Measurements from ENCODE around the gene CFAP69.

The CFAP69 gene

GRCh38 chr7:90320801-90321494 lies 76.0 kb downstream of the CFAP69 start, which contains the start of gene FAM237B:
Gene FAM237B (minus strand): TSS chr7:90321304. CDS start chr7:90319748, 1,556 bp downstream.
- no peak for TF ChIP-seq CREB1 (IDR thresholded peaks at IDR 0.05; ENCODE audit: low read depth)
- no peak for TF ChIP-seq NFIC (IDR thresholded peaks at IDR 0.05)
- no peak for TF ChIP-seq FOXM1 (IDR thresholded peaks at IDR 0.05; ENCODE audit: borderline replicate concordance, low read depth)
- TF ChIP-seq CEBPB (IDR thresholded peaks at IDR 0.05) = no peak
- TF ChIP-seq USF1 (IDR thresholded peaks at IDR 0.05) = no peak
- TF ChIP-seq TEAD4 (IDR thresholded peaks at IDR 0.05) = no peak
- TF ChIP-seq MAX (IDR thresholded peaks at IDR 0.05) = no peak; the same call in 1 of the 2 replicates
- TF ChIP-seq ZBTB7A (IDR thresholded peaks at IDR 0.05; ENCODE audit: low read depth) = no peak
- no peak for TF ChIP-seq EGR1 (IDR thresholded peaks at IDR 0.05)
- TF ChIP-seq TCF12 (IDR thresholded peaks at IDR 0.05; ENCODE audit: low read depth) = no peak
- TF ChIP-seq EP300 (IDR thresholded peaks at IDR 0.05; ENCODE audit: borderline replicate concordance) = no peak

- TF ChIP-seq CEBPB (IDR thresholded peaks at IDR 0.05) (no peak), FOXM1 (IDR thresholded peaks at IDR 0.05; ENCODE audit: borderline replicate concordance, low read depth) (no peak), TAF1 (IDR thresholded peaks at IDR 0.05; ENCODE audit: low read depth) (no peak), MAX (IDR thresholded peaks at IDR 0.05) (no peak), EP300 (IDR thresholded peaks at IDR 0.05; ENCODE audit: borderline replicate concordance) (no peak), REST (IDR thresholded peaks at IDR 0.05; ENCODE audit: low read depth) (no peak), TCF12 (IDR thresholded peaks at IDR 0.05; ENCODE audit: low read depth) (no peak), NFIC (IDR thresholded peaks at IDR 0.05) (no peak), TEAD4 (IDR thresholded peaks at IDR 0.05) (no peak), EGR1 (IDR thresholded peaks at IDR 0.05) (no peak), USF1 (IDR thresholded peaks at IDR 0.05) (no peak)
Measured at GRCh38 chr7:90322837-90323236, 77.9 kb downstream of the CFAP69 start.

GRCh38 chr7:90326500-90326899 lies 81.5 kb downstream of the CFAP69 start:
- no peak for TF ChIP-seq TCF12 (IDR thresholded peaks at IDR 0.05; ENCODE audit: low read depth)
- TF ChIP-seq CEBPB (IDR thresholded peaks at IDR 0.05) = no peak
- TF ChIP-seq FOXM1 (IDR thresholded peaks at IDR 0.05; ENCODE audit: borderline replicate concordance, low read depth) = no peak
- TF ChIP-seq EP300 (IDR thresholded peaks at IDR 0.05; ENCODE audit: borderline replicate concordance) = no peak
- TF ChIP-seq YY1 (IDR thresholded peaks at IDR 0.05; ENCODE audit: low read depth) = no peak
- no peak for TF ChIP-seq ZBTB7A (IDR thresholded peaks at IDR 0.05; ENCODE audit: low read depth)
- TF ChIP-seq TAF1 (IDR thresholded peaks at IDR 0.05; ENCODE audit: low read depth) = no peak
- TF ChIP-seq USF1 (IDR thresholded peaks at IDR 0.05) = no peak
- no peak for TF ChIP-seq MAX (IDR thresholded peaks at IDR 0.05)

- TF ChIP-seq TAF1 (IDR thresholded peaks at IDR 0.05; ENCODE audit: low read depth) (no peak), RAD21 (IDR thresholded peaks at IDR 0.05; ENCODE audit: low read depth) (no peak), REST (IDR thresholded peaks at IDR 0.05; ENCODE audit: low read depth) (no peak), TCF12 (IDR thresholded peaks at IDR 0.05; ENCODE audit: low read depth) (no peak), CEBPB (IDR thresholded peaks at IDR 0.05) (no peak), CREB1 (IDR thresholded peaks at IDR 0.05; ENCODE audit: low read depth) (no peak), ZBTB7A (IDR thresholded peaks at IDR 0.05; ENCODE audit: low read depth) (no peak)
Measured at GRCh38 chr7:90334193-90334843, 89.3 kb downstream of the CFAP69 start.

- TF ChIP-seq TEAD4 (IDR thresholded peaks at IDR 0.05) (no peak), CREB1 (IDR thresholded peaks at IDR 0.05; ENCODE audit: low read depth) (no peak), EGR1 (IDR thresholded peaks at IDR 0.05) (no peak)
Measured at GRCh38 chr7:90337106-90337505, 92.1 kb downstream of the CFAP69 start.

Data from Ishikawa (cell line).